ENCODE results near the gene TRRAP.
"Not testable (repeated sequence)": the region's sequence is repeated elsewhere in the genome, so short reads cannot be mapped to it uniquely, and the experiment has no call there.

TRRAP gene

DNA sequence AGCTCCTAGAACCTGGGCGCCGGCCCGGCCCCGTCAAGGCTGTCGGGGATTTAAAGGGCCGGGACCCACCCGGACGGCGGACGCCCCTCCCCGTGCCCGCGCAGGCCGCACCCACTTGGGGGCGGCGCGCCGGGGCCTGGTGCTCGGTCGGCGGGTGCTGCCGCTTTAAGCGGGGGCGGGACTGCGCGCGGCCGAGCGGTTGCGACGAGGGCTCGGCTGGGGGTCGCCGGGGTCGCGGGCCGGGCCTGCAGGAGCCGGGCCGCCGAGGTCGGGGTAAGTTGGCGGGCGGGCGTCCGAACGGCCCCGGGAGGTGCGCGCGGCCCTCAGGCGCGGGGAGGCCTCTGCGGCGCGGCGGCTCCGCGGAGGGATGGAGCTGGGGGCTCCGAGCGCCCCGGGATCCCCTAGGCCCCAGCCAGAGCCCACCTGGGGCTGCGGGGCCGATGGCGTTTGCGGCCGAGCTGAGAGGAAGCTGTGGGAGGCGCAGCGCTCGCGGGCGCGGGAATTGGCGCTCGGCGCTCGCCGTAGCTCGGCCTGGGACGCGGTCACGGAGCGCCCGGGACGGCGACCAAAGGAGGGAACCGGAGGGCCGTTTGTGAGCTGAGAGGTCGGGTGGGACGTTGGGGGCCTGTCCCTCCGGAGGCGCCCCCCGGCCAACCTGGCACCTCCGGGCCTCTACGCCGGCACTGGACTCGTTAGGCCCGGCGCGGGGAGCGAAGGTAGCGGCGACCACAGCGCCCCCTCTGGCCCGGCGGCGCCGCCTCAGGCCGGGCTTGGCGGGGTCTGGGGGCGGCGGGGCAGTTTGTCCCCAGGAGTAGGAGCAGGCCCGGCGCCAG lies at the start of gene TRRAP:
Gene TRRAP (plus strand): TSS at position 168 of the 833 bp plus-strand sequence. CDS start 2,619 bp downstream, outside the sequence.
- DNase-seq, result peak; percentile 86

DNA sequence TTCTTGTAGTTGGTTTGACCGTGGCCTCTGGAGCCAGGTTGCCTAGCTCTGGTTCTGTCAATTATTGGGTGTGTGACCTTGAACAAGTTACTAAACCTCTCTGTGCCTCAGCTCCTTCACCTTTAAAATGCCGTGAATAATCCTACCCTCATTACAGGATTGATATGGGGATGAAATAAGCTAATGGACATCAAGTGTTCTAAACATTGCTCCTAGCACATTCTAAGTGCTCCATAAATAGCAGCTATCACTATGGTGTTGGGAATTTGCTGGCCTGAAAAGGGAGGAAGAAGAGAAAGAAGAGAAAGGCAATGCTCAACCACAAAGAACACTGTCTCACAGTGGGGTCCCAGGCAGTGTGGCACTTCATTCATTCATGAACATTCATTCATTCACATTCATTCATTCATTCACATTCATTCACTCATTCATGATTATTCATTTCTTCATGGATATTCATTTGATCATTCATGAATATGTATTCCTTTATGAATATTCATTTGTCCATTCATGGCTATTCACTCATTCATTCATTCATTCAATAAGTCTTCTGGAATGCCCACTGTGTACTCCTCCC lies 47.3 kb upstream of the TRRAP start:
- DNase-seq, result no peak

DNA sequence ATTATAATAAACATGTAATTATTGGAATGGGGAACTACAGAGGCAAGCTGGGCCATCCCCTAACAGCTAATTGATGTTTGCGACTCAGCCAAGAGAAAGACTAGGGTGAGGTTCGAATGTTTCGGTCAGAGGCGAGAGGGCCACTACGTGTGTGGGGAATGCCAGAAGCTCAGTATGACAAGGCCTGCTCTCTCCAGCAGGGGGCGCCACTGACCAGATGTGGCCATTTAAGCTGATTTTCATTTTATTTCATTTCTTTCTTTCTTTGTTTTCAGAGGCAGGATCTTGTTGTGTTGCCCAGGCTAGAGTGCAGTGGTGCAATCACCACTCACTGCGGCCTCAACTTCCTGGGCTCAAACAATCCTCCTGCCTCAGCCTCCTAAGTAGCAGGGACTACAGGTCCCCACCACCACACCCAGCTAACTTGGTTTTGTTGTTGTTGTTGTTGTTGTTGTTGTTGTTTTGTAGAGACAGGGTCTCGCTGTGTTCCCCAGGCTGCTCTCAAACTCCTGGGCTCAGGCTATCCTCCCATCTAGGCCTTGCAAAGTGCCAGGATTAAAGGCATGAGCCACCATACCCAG lies 46.6 kb upstream of the TRRAP start:
- no peak for DNase-seq

DNA sequence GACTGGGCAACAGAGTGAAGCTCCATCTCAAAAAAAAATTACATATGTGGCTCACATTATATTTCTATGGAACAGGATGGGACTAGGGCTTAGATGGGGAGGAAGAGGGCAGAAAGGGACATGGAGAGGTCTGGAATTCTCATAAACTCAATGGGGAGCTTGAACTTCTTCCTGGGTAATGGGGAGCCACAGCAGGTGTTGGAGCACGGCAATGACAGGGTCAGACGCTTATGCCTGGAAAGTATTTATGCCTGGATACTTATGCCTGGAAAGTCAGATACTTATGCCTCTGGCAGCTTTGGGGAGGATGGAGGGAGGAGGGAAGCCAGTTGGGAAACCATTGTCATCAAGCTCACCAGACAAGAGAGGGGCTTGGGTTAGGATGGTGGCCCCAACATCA lies 45.3 kb upstream of the TRRAP start:
- no peak for DNase-seq

DNA sequence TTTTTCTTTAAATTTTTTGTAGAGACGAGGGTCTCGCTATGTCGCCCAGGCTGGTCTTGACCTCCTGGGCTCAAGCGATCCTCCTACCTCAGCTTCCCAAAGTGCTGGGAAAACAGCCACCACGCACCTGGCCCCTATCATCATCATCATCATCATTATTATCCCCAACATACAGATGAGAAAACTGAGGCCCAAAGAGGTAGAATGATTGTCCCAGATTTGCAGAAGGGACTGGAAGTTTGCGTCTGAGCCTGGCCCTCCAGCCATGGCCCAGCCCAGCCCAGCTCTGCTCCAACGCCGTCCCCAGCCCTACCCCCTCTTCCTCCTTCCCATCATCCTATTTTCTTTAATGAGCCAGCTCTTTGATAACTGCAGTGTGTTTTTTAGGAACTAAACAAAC lies 43.4 kb upstream of the TRRAP start:
- DNase-seq, result no peak

DNA sequence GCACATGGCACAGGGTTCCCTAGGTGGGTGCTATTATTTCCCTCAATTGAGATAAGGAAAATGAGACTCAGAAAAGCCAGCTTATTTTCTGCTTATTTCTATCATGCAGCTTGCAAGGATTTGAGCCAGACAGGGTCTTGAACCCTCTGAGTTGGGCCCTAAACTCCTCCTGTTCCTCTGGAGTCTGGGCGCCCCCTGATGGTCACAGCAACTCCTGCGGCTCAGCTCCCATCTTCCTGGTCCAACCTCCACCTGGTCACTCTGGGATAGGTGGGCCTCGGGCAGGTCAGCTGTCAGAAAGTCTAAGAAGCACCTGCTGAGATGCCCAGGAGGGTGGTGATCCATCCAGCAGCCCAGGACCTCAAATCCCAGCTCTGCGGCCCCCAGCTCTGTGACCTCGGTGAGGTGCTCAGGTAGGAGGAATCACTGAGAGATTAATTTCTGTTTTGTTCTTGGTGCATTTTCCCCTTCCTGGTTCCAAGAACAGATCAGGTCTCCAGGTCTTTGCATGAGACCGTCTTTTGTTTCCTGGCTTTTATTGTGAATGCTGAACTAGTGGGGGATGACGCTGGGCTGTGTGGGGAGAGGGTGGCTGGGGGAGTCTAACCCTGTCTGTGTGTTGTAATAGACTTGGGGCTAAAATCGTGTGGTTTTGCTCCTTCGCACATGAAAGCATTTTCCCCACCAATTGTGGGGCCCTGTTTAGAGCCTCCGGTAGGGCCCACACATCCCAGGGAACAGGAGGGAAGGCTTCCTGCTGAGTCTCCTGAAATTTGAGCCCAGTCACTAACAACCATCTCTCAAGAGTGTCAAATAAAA lies 41.3 kb upstream of the TRRAP start:
- peak; percentile 84 for DNase-seq

DNA sequence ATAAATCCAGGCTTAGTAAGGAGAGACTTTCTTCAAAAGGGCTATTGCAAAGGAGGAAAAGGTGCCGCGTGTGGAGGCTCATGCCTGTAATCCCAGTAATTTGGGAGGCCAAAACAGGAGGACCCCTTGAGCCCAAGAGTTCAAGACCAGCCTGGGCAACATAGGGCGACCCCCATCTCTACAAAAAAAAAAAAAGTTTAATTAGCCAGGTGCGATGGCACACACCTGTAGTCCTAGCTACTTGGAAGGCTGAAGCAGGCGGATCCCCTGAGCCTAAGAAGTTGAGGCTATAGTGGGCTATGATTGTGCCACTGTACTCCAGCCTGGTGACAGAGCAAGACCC lies 40.7 kb upstream of the TRRAP start:
- DNase-seq, result no peak

DNA sequence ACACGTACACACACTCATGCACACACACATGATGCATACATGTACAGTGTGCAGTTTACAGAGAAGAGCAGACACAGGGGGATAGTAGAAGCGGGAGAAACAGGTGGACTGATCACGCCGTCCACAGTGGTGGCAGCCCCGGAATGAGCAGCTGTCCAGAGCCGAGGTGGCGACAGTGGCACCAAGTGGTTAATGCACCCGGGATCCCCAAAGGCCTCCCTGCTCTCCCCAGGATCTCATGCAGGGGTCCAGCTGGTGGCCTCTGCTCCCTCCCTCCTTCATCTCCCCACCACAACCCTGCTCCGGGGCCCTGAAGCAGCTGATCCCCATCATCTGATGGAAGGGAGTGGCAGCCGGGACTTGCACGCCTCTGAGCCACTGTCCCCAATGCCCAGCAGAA lies 38.2 kb upstream of the TRRAP start:
- no peak for DNase-seq

DNA sequence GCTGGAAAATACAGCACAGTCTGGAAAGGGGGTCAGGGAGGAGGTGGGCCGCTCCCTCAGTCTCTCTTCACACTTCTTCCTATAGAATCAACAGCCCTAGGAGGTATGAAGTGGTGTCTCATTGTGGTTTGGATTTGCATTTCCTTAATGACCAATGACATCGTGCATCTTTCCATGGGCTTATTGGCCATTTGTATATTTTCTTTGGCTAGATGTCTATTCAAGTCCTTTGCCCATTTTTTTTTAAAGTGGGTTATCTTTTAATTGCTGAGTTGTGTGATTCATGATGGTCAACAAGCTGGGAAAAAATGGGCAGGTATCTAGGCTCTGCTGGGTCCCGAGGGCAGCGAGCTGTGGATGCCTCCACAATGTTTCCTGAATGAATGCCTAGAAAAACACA lies 37.6 kb upstream of the TRRAP start:
- DNase-seq, result no peak

DNA sequence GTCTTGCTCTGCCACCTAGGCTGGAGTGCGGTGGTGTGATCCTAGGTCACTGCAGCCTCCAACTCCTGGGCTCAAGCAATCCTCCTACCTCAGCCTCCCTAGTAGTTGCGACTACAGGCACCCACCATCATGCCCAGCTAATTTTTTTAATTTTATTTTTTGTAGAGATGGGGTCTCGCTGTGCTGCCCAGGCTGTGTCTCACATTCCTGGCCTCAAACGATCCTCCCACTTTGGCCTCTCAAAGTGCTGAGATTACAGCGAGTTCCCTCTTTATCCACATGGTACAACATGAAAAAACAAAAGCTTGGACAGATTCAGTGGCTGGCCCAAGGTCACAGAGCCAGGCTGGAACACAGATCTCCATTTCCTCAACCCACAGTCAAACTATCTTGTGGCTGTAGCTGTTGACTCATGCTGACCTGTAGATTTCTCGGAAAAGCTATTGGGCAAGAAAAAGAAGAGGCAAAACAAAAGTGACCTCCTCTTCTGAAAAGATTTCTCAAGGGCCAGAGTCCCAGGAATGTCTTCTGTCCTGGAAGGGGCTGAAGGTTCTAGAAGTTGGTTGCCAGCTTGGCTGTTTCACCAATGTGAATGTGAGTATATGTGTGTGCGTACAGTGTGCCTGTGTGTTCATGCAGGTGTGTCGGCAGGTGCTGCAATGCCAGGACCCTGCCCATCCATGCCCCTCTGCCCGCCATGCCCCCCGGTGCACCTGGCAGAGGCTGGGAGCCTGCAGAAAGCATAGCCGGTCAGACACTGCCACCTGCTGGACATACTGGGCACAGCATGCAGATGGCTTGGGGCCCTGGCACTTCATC lies 36.9 kb upstream of the TRRAP start:
- DNase-seq, result peak; percentile 75

DNA sequence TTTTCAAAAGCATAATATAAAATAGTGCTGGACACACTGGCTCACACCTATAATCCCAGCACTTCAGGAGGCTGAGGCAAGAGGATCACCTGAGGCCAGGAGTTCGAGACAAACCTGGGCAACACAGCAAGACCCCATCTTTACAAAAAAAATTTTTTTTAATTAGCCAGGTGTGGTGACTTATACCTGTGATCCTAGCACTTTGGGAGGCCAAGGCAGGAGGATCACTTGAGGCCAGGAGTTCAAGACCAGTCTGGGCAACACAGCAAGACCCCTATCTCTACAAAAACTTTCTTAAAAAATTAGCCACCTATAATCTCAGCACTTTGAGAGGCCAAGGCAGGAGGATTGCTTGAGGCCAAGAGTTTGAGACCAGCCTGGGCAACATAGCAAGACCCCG lies 35.8 kb upstream of the TRRAP start:
- DNase-seq, result not testable (repeated sequence)

DNA sequence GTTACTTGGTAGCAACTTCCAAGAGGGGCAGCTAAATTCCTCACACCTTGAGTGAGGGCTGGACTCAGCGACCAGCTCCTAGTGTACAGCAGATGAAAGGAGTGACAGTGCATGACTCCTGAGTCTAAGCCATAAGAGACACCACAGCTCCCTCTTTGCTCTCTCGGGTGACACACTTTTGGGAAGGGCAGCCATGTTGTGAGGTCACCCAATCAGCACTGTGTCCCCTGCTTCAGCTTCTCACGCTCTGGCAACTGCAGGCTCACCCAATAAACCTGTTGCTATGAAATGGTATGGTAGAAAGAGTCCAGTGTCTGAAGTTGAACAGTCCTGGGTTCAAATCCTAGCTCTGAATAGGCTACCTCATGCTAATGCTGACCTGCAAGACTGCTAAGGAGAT lies 29.4 kb upstream of the TRRAP start:
- no peak for DNase-seq

DNA sequence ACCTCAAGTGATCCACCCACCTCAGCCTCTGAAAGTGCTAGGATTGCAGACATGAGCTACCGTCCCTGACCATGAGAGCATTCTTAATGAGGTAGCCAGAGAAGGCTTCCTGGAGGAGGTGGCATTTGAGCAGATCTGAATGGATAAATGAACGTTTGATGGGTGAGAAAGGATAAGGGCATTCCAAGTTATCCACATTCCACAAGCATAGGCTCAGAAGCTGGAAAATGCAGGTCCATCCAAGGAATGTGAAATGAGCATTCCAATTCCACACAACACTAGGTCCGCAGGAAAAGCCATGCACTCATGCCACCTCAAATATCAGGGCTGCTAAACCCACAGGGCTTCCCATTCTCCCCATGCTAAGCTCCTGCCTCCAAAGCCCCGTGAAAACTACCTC lies 25.5 kb upstream of the TRRAP start:
- DNase-seq, result peak; percentile 84

DNA sequence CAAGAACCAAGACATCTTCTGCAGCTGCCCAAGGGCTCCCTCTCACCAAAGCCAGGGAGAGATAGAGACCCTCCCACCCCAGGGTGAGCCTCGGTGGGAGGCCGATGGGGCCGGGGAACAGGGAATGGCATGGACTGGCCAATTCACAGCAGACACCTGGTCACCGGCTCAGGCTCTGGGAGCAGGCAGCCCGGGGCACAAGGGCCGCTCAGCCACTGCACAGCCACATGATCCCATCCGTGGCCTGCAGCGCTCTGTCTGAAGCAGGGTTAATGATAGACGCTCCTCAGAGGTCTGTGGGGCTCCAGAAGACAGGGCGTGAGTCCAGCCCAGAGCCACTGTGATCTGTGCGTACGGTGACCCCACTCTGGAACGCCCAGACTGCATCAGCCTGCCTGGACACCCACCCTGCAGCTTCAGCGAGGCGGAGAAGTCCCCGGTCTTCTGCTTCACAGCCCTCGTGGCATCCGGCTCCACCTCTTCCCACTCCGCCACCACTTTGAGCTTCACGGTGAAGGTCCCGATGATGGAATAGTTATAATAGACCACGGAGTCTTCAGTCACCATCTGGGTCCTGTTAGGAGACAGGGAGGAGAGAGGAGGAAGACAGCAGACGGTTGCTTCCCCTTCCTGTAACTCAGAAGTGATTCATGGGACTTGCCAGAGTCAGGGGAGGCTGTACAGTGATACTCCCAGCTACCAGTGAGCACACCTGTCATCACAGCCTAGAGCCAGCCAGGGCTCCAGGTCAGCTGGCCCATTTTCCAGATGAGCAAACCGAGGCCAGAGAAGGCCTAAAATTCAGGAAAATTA lies 22.5 kb upstream of the TRRAP start:
- DNase-seq, result peak; percentile 52

DNA sequence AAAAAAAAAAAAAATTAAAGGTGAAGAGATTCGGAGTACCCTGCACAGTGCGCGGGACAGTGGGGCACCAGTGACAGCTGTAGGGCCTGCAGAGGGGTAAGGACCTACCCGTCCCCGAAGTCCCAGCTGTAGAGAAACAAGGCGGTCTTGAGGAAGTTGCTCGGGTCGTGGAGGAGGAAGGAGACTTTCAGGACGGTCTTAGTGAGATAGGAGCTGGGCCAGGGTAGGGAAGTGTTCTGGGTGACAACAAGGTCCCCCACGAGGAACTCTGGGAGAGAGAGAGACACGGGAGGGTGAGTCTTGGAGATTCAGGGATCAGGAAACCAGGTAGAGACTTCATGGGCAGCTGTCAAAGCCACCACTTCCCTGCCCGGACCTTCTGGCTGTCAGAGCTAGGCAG lies 18.3 kb upstream of the TRRAP start:
- DNase-seq, result no peak

DNA sequence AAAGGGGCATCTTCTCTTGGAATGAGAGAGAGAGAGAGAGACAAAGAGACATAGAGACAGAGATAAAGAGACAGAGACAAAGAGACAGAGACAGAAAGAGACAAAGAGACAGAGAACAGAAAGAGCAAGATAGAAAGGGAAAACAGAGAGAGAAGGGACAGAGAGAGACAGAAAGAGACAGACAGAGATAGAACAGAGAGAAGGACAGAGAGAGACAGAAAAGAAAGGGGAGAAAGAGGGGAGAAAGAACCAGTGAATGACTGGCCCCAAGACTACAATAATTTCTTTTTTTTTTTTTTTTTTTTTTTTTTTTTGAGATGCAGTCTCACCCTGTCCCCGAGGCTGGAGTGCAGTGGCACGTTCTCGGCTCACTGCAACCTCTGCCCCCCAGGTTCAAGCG lies 16.1 kb upstream of the TRRAP start:
- DNase-seq, result no peak

DNA sequence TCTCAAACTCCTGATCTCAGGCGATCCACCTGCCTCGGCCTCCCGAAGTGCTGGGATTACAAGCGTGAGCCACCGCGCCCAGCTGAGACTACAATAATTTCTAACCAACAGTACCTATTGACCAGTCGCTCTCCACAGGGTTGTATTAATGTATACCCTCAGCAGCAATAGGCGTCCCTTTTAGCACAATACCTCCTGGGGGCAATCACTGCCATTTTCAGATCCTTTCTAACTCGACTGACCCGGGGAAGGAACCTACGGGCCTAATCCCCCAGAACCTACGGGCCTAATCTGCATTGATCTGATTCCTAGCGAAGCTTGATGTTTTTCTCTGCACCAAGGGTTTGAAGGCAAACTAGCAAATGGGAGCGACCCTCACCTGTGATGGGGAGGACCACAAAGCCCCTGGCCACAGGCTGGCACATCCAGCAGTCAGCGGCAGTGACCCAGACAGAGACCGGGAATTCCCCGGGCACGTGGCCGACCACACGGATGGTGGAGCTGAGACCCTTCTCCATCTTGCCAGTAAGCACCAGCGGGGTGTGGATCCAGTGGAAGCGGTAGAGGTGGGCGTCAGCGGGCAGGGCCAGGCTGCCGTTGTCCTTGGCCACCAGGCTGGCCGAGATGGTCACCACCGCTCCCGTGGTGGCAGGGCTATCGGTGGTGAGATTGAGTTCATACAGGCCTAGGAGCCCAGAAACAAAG lies 15.5 kb upstream of the TRRAP start:
- no peak for DNase-seq

DNA sequence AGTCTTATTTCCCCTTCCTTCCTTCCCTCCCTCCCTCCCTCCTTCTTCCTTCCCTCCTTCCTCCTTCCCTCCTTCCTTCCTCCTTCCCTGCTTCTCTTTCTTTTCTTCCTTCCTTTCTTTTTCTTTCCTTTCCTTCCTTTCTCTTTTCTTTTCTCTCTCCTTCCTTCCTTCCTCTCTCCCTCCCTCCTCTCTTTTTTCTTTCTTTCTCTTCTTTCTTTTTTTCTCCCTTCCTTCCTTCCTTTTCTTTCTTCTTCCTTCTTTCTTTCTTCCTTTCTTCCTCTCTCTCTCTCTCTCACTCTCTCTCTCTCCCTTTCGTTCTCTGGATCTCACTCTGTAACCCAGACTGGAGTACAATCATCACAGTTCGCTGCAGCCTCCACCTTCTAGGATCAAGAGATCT lies 14.7 kb upstream of the TRRAP start:
- no peak for DNase-seq

DNA sequence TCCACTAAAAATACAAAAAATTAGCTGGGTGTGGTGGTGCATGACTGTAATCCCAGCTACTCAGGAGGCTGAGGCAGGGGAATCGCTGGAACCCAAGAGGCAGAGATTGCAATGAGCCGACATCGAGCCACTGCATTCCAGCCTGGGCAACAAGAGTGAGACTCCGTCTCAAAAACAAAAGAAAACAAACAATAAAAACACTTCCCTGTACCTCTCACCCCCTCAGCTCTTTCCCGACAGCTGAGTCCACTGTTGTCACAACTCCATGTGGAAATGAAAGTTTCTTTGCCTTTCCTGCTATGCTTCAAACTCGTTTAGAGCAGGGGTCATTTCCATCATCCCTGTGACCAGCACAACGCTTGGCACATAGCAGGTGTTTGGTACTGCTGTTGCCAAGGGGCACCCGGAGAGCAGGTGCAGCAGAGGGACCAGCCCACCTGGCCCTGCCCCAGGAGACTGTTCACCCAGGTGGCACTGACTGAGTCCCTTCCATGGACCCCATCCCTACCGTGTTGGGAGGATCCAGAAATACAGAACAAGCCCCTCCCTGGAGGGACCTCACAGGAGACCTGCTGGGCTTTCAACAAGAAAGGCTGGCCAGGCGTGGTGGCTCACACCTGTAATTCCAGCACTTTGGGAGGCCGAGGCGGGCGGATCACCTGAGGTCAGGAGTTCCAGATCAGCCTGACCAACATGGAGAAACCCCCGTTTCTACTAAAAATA lies 13.4 kb upstream of the TRRAP start:
- no peak for DNase-seq

DNA sequence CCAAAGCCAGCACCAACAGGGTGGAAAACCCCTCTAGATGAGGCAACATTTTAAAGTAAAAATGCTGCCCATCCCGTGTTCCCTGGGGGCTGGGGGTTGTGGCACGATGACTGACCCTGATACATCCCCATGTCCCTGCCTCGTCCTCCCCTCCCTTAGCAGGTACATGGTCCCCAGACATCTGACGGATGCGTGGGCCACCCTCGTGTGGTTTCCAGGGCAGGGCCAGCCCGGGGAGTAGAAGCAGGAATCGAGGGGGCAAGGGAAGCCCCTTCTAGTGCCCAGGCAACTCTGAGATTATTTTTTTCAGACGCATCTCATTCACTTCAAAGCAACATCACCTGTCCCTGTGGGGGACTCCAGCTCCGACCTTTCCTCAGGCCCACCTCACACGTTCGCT lies 12.0 kb upstream of the TRRAP start:
- no peak for DNase-seq
